Loucy (cell line): Measurements from ENCODE around the gene SLC25A13.

Source experiments
- EZH2phosphoT487 ChIP-seq: fragments of 200-600 bp; IDR thresholded peaks from 2 replicates; pipeline ENCODE4 v1.6.1; 2018; ENCODE audit warnings: antibody characterized with exemption, mild to moderate bottlenecking, moderate library complexity, borderline replicate concordance
- TF ChIP-seq, protein P1 (sequence below): fragments of 200-600 bp; sonication (generic); conservative IDR thresholded peaks from 2 replicates; pipeline ENCODE4 v1.5.1; 2014; ENCODE audit warnings: mild to moderate bottlenecking, antibody characterized with exemption, low read length

DNA sequence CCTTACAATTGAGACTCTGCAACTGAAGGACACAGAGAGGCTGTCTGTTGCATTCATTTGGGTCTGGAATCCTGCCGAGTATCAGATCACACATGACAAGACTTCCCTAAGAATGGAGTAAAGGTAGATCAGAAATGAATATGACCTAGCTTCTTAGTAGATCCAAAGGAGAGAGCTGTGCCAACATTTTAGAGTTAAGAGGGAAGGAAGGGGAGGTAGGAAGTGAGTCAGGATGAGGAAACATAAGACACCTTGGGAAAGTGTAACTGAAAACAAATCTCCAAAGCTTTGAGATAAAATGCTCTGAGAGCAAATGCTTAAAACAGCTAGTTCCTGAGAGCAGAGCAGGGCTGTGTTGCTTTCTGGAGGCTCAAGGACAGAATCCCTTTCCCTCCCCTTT, 6.1 kb upstream of the SLC25A13 start:
- TF ChIP-seq, protein P1, sequence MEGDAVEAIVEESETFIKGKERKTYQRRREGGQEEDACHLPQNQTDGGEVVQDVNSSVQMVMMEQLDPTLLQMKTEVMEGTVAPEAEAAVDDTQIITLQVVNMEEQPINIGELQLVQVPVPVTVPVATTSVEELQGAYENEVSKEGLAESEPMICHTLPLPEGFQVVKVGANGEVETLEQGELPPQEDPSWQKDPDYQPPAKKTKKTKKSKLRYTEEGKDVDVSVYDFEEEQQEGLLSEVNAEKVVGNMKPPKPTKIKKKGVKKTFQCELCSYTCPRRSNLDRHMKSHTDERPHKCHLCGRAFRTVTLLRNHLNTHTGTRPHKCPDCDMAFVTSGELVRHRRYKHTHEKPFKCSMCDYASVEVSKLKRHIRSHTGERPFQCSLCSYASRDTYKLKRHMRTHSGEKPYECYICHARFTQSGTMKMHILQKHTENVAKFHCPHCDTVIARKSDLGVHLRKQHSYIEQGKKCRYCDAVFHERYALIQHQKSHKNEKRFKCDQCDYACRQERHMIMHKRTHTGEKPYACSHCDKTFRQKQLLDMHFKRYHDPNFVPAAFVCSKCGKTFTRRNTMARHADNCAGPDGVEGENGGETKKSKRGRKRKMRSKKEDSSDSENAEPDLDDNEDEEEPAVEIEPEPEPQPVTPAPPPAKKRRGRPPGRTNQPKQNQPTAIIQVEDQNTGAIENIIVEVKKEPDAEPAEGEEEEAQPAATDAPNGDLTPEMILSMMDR = no peak
- no peak for TF ChIP-seq EZH2phosphoT487
